WERI-Rb-1 (cell line): ENCODE data around the gene ANKH.

ENCODE experiments used
- DNase-seq: peaks from one replicate; pipeline ENCODE4 v3.0.0-alpha.2; 2020
- H3K27ac ChIP-seq: fragments of 250-450 bp; sonication (Bioruptor Pico); 2 replicates; pipeline ENCODE4 v1.5.1; 2020; ENCODE audit warnings: mild to moderate bottlenecking, moderate library complexity
- H3K27me3 ChIP-seq: fragments of 250-450 bp; sonication (Bioruptor Pico); 2 replicates; pipeline ENCODE4 v1.5.1; 2021; ENCODE audit warnings: mild to moderate bottlenecking, low read depth, moderate library complexity; ENCODE audit not compliant: insufficient read depth, severe bottlenecking
- H3K36me3 ChIP-seq: fragments of 250-450 bp; sonication (Bioruptor Pico); 2 replicates; pipeline ENCODE4 v1.5.1; 2020; ENCODE audit warnings: mild to moderate bottlenecking, moderate library complexity
- H3K4me3 ChIP-seq: 2 replicates; pipeline ENCODE4 v1.5.1; 2011; ENCODE audit warnings: low read depth, mild to moderate bottlenecking, control low read depth, low read length
- H3K9me3 ChIP-seq: fragments of 250-450 bp; sonication (Bioruptor Pico); 2 replicates; pipeline ENCODE4 v1.5.1; 2021; ENCODE audit warnings: mild to moderate bottlenecking, moderate library complexity; ENCODE audit not compliant: severe bottlenecking
- CTCF ChIP-seq: IDR thresholded peaks from 2 replicates; pipeline ENCODE4 v1.5.1; 2011; ENCODE audit warnings: low read depth, mild to moderate bottlenecking, control low read depth, inconsistent platforms, low read length

The ANKH gene

GRCh38 chr5:14720236-14720923 is 151.2 kb downstream of the ANKH start:
- no peaks in the 10 kb centered on the region for H3K27me3 ChIP-seq
- H3K4me3 ChIP-seq = no peak overlapping the region
- H3K36me3 ChIP-seq = peaks cover 46% of the 10 kb centered on the region
- no peak overlapping the region for H3K27ac ChIP-seq
- no peak for DNase-seq
- TF ChIP-seq CTCF = no peak
- H3K9me3 ChIP-seq = no peaks in the 10 kb centered on the region

- no peak for TF ChIP-seq CTCF
- Histone ChIP-seq H3K36me3 (peaks cover 53% of the 10 kb centered on the region), H3K9me3 (no peaks in the 10 kb centered on the region), H3K4me3 (no peak overlapping the region), H3K27me3 (no peaks in the 10 kb centered on the region), H3K27ac (no peak overlapping the region)
- no peak for DNase-seq
These were observed 152.8 kb downstream of the ANKH start for GRCh38 chr5:14718778-14719177.

- no peak overlapping the region for H3K27ac ChIP-seq
- H3K9me3 ChIP-seq = no peaks in the 10 kb centered on the region
- H3K27me3 ChIP-seq = no peaks in the 10 kb centered on the region
- no peak for TF ChIP-seq CTCF
- H3K4me3 ChIP-seq = no peak overlapping the region
- no peak for DNase-seq
- H3K36me3 ChIP-seq = peaks cover 70% of the 10 kb centered on the region
These were observed 154.5 kb downstream of the ANKH start for GRCh38 chr5:14716755-14717752.

DNA sequence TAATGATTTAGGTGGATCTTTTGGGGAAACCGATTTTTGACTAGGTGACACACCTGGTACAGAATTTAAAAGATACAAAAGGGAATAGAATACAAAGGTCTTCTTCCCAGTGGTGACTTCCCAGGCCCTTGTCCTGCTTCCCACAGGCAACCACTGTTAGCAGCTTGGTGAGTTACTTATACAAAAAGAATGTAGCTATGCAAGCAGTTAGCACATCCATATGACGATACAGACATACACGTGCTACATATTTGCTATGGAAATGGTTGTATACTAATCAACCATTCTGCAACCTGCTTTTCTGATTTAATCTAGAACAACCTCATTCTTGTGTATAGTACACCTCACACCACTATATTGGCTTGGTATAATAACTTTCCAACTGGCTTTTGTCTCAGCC is 156.1 kb downstream of the ANKH start:
- Histone ChIP-seq H3K27me3 (no peaks in the 10 kb centered on the region), H3K36me3 (peaks cover 77% of the 10 kb centered on the region), H3K4me3 (no peak overlapping the region), H3K9me3 (no peaks in the 10 kb centered on the region), H3K27ac (no peak overlapping the region)
- no peak for TF ChIP-seq CTCF
- no peak for DNase-seq

GRCh38 chr5:14714706-14715105 is 156.9 kb downstream of the ANKH start:
- Histone ChIP-seq H3K27ac (no peak overlapping the region), H3K9me3 (no peaks in the 10 kb centered on the region), H3K36me3 (peaks cover 85% of the 10 kb centered on the region), H3K27me3 (no peaks in the 10 kb centered on the region), H3K4me3 (no peak overlapping the region)
- DNase-seq = no peak
- TF ChIP-seq CTCF = no peak
